ENCODE results near the gene UBE2O. TPM values are rescaled to one million over a fixed set of nuclear protein-coding genes. Genes with fewer than 3 reads are reported as not detected.

Gene UBE2O
- total RNA-seq, 1 experiment from 2014 or later: 19.5 TPM

- CTCF ChIA-PET: interaction anchor here (1.1 kb wide), 1 partner anchor 29 kb away, joined by 3 read pairs; the partner anchor contains the start of gene AANAT
- peaks cover 5% of the 10 kb centered on the region for H3K36me3 Mint-ChIP-seq (ENCODE audit: insufficient read depth, unreplicated experiment)
- no peak for DNase-seq (ENCODE audit: unreplicated experiment)
- intact Hi-C loops (cut with micrococcal nuclease): no loop called here
- no peak for TF ChIP-seq CTCF (IDR thresholded peaks at IDR 0.05; ENCODE audit: unreplicated experiment)
- no peaks in the 10 kb centered on the region for H3K27me3 Mint-ChIP-seq (ENCODE audit: insufficient read depth, unreplicated experiment)
- BruUV-seq (replicated peaks): no TSS peak
- H3K4me3 Mint-ChIP-seq (ENCODE audit: unreplicated experiment): no peak overlapping the region
- no peak overlapping the region for H3K27ac Mint-ChIP-seq (ENCODE audit: low read depth, unreplicated experiment)
- no peaks in the 10 kb centered on the region for H3K9me3 Mint-ChIP-seq (ENCODE audit: unreplicated experiment)
- peaks cover 35% of the 10 kb centered on the region for H3K4me1 Mint-ChIP-seq (ENCODE audit: insufficient read depth, unreplicated experiment)
- POLR2A ChIA-PET: interaction anchor here (1.0 kb wide), 1 partner anchor 10 kb away, joined by 3 read pairs; no protein-coding TSS in a partner anchor
Measured at GRCh38 chr17:76495663-76496400, 42.9 kb upstream of the UBE2O start.

GRCh38 chr17:76493505-76494167 is 40.7 kb upstream of the UBE2O start:
- Mint-ChIP-seq H3K4me1 (ENCODE audit: insufficient read depth, unreplicated experiment) (peaks cover 26% of the 10 kb centered on the region), H3K36me3 (ENCODE audit: insufficient read depth, unreplicated experiment) (peaks cover 5% of the 10 kb centered on the region), H3K9me3 (ENCODE audit: unreplicated experiment) (no peaks in the 10 kb centered on the region), H3K27me3 (ENCODE audit: insufficient read depth, unreplicated experiment) (no peaks in the 10 kb centered on the region), H3K27ac (ENCODE audit: low read depth, unreplicated experiment) (no peak overlapping the region), H3K4me3 (ENCODE audit: unreplicated experiment) (no peak overlapping the region)
- no peak for DNase-seq (ENCODE audit: unreplicated experiment)
- BruUV-seq (replicated peaks): no TSS peak
- TF ChIP-seq CTCF (IDR thresholded peaks at IDR 0.05; ENCODE audit: unreplicated experiment): no peak
- intact Hi-C loops (cut with micrococcal nuclease): no loop called here
- ChIA-PET POLR2A (interaction anchor here (0.6 to 1.1 kb wide), 5 partner anchors 38 to 229 kb away, joined by 3 to 5 read pairs (median 3); partner anchors contain the start of gene UBALD2), CTCF (interaction anchor here (0.6 to 2.1 kb wide), 2 partner anchors 14 to 128 kb away, joined by 3 to 5 read pairs; no protein-coding TSS in a partner anchor)

- Mint-ChIP-seq H3K36me3 (ENCODE audit: insufficient read depth, unreplicated experiment) (peaks cover 2% of the 10 kb centered on the region), H3K9me3 (ENCODE audit: unreplicated experiment) (no peaks in the 10 kb centered on the region), H3K4me1 (ENCODE audit: insufficient read depth, unreplicated experiment) (peaks cover 20% of the 10 kb centered on the region), H3K27ac (ENCODE audit: low read depth, unreplicated experiment) (no peak overlapping the region), H3K4me3 (ENCODE audit: unreplicated experiment) (no peak overlapping the region), H3K27me3 (ENCODE audit: insufficient read depth, unreplicated experiment) (no peaks in the 10 kb centered on the region)
- BruUV-seq (replicated peaks): no TSS peak
- DNase-seq (ENCODE audit: unreplicated experiment): peak; percentile 68
- ChIA-PET POLR2A (interaction anchor here (0.6 to 1.1 kb wide), 5 partner anchors 38 to 228 kb away, joined by 3 to 5 read pairs (median 3); partner anchors contain the start of gene UBALD2), CTCF (interaction anchor here (0.5 to 3.2 kb wide), 3 partner anchors 14 to 372 kb away, joined by 3 to 10 read pairs (median 5); partner anchors contain the start of gene AANAT)
- no peak for TF ChIP-seq CTCF (IDR thresholded peaks at IDR 0.05; ENCODE audit: unreplicated experiment)
- intact Hi-C loops (cut with micrococcal nuclease): no loop called here
Measured at GRCh38 chr17:76492989-76493501, 40.1 kb upstream of the UBE2O start.

All from MCF 10A (cell line).